DOHH2 (cell line): ENCODE results near the gene PPP2R5B.

ENCODE experiments used
- EZH2phosphoT487 ChIP-seq: fragments of 200-600 bp; sonication (generic); IDR thresholded peaks from 2 replicates; pipeline ENCODE4 v1.6.1; 2017; ENCODE audit warnings: borderline replicate concordance, mild to moderate bottlenecking, antibody characterized with exemption, low read length, moderate library complexity, mixed read lengths
- TF ChIP-seq, protein P1 (sequence below): fragments of 200-600 bp; sonication (generic); IDR thresholded peaks from one replicate; pipeline ENCODE4 v1.5.1; 2014; ENCODE audit warnings: antibody characterized with exemption, mild to moderate bottlenecking, low read depth, low read length; ENCODE audit not compliant: poor library complexity, severe bottlenecking

DNA sequence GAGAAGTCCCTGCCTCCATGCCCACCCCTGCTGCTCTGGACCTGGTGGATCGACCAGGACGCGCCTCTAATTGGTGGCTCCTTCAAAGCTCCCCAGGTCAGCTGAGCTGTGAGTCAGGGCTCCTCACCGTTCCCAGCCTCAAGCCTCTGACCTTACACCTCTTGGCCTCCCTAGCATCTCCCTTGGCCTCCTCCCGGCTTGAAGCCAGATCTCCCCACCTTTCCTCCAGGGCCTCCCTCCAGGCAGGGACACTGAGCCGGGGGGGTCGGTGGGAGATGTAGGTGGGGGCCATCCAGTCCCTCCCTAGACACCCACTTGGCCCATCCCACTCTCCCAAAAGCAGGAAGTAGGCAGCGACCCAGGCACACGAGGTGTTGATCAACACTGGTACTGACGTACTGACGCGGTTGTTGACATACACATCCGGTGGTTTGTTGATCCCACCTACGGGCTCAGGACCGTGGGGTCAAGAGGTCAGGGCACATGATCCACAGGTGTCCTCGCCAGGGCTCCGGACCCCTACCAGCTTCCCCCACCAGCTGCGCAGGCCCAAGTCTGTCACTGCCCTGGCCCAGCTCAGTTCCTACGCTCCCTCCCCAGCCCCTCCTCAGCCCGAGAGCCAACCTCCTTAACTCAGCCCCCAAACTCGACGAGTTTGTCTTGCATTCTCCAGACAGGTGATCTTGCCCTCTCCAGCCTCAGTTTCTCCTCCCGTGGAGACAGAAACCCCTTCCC, 8.3 kb upstream of the PPP2R5B start:
- TF ChIP-seq, protein P1, sequence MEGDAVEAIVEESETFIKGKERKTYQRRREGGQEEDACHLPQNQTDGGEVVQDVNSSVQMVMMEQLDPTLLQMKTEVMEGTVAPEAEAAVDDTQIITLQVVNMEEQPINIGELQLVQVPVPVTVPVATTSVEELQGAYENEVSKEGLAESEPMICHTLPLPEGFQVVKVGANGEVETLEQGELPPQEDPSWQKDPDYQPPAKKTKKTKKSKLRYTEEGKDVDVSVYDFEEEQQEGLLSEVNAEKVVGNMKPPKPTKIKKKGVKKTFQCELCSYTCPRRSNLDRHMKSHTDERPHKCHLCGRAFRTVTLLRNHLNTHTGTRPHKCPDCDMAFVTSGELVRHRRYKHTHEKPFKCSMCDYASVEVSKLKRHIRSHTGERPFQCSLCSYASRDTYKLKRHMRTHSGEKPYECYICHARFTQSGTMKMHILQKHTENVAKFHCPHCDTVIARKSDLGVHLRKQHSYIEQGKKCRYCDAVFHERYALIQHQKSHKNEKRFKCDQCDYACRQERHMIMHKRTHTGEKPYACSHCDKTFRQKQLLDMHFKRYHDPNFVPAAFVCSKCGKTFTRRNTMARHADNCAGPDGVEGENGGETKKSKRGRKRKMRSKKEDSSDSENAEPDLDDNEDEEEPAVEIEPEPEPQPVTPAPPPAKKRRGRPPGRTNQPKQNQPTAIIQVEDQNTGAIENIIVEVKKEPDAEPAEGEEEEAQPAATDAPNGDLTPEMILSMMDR: no peak
- TF ChIP-seq EZH2phosphoT487: no peak
